ENCODE data around the gene CCDC50. TPM values are rescaled to one million over a fixed set of nuclear protein-coding genes. Genes with fewer than 3 reads are reported as not detected.

The CCDC50 gene
- total RNA-seq, 1 donor from 2014 or later: 55.9 TPM

DNA sequence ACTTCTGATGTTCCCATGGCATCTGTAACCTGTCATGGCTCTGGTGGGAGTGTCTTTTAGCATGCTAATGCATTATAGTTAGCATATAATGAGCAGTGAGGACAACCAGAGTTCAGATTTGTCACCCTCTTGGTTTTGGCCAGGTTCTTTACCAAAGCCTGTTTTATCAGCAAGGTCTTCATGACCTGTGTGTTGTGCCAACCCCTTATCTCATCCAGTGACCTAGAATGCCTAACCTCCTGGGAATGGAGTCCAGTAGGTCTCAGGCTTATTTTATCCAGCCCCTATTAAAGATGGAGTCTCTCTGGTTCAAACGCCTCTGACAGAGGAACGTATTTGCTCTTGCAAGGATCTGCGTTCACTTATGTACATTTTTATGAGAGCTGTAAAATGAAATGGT lies 61.4 kb downstream of the CCDC50 start:
- Mint-ChIP-seq H3K27ac (ENCODE audit: unreplicated experiment) (no peak overlapping the region), H3K4me1 (ENCODE audit: low read depth) (peaks cover 24% of the 10 kb centered on the region), H3K9me3 (ENCODE audit: low read depth) (no peaks in the 10 kb centered on the region), H3K36me3 (ENCODE audit: low read depth) (peaks cover 5% of the 10 kb centered on the region), H3K4me3 (ENCODE audit: unreplicated experiment) (no peak overlapping the region), H3K27me3 (ENCODE audit: low read depth) (no peaks in the 10 kb centered on the region)
- TF ChIP-seq CTCF (IDR thresholded peaks at IDR 0.05): no peak
- DNase-seq (ENCODE audit: low spot score): no peak

DNA sequence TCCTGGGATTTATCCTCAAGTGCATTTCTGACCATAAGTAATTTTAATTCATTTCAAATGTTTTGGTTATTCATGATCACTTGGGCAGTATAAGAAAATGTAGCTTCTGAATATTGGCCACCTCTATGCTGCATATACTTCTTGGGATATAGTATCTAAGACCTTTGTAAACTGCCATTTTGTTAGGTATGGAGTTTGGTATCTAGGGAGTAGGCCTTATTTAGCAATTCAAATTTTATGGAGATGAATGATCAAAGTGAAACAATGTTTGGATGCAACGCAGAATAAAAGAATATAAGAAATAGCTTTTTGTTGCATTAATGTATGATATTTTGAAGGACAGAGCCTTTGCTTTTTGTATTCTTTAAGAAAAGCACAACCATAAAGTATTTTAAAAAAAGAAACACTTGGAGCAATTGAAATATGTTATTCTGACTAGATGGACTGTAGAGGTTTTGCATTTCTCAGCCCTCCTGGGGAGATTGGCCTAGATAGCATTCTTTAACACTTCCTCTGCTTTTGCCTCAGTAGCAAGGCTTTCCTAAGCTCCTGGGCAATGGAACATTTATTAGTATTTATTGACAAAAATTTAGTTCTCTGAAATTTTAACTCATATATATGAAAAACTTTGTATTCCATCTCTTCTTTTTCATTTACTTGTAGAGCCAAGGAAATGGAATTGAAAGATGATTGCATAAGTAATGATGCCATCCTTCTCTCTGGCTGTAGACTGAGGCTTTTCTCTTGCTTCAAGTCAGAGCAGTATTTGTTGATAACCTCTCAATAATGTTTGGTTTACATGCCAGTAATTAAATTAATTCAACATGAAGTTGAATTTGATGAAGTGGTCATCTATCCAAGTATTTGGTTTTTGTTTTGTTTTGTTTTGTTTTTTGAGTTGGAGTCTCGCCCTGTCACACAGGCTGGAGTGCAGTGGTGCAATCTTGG lies 62.9 kb downstream of the CCDC50 start:
- Mint-ChIP-seq H3K27ac (ENCODE audit: unreplicated experiment) (peak overlapping the region; percentile 81), H3K27me3 (ENCODE audit: low read depth) (no peaks in the 10 kb centered on the region), H3K9me3 (ENCODE audit: low read depth) (no peaks in the 10 kb centered on the region), H3K4me3 (ENCODE audit: unreplicated experiment) (no peak overlapping the region), H3K36me3 (ENCODE audit: low read depth) (peaks cover 9% of the 10 kb centered on the region), H3K4me1 (ENCODE audit: low read depth) (peaks cover 24% of the 10 kb centered on the region)
- no peak for TF ChIP-seq CTCF (IDR thresholded peaks at IDR 0.05)
- DNase-seq (ENCODE audit: low spot score): no peak

- TF ChIP-seq CTCF (IDR thresholded peaks at IDR 0.05): peak; percentile 50
- no peak for DNase-seq (ENCODE audit: low spot score)
- Mint-ChIP-seq H3K4me1 (ENCODE audit: low read depth) (peaks cover 29% of the 10 kb centered on the region), H3K27ac (ENCODE audit: unreplicated experiment) (peak overlapping the region; percentile 81), H3K9me3 (ENCODE audit: low read depth) (no peaks in the 10 kb centered on the region), H3K36me3 (ENCODE audit: low read depth) (peaks cover 9% of the 10 kb centered on the region), H3K27me3 (ENCODE audit: low read depth) (no peaks in the 10 kb centered on the region), H3K4me3 (ENCODE audit: unreplicated experiment) (no peak overlapping the region)
Measured at GRCh38 chr3:191393146-191393545, 64.0 kb downstream of the CCDC50 start.

DNA sequence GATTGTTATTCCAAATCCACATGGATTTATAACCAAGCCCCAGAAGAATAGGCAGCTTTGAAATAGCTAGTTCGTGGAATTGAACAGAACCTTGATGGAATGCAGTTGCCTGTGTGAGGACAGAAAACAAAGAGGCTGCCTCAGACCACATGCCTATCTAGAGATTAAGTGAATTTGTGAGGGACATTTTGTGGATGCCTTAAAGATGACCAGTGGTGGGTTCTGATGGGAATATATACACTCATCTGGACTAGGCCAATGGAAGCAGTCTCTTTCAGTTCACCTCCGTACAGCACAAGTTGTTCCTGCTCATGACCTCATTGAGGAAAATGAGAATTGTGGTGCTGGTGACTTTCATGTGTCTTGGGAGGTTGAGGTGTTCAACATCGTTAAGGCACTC lies 68.6 kb downstream of the CCDC50 start:
- Mint-ChIP-seq H3K27me3 (ENCODE audit: low read depth) (no peaks in the 10 kb centered on the region), H3K27ac (ENCODE audit: unreplicated experiment) (no peak overlapping the region), H3K36me3 (ENCODE audit: low read depth) (peaks cover 14% of the 10 kb centered on the region), H3K4me3 (ENCODE audit: unreplicated experiment) (no peak overlapping the region), H3K9me3 (ENCODE audit: low read depth) (no peaks in the 10 kb centered on the region), H3K4me1 (ENCODE audit: low read depth) (peaks cover 12% of the 10 kb centered on the region)
- no peak for DNase-seq (ENCODE audit: low spot score)
- no peak for TF ChIP-seq CTCF (IDR thresholded peaks at IDR 0.05)

GRCh38 chr3:191398607-191399006 lies 69.4 kb downstream of the CCDC50 start:
- DNase-seq (ENCODE audit: low spot score): no peak
- H3K4me1 Mint-ChIP-seq (ENCODE audit: low read depth): peaks cover 4% of the 10 kb centered on the region
- no peak overlapping the region for H3K27ac Mint-ChIP-seq (ENCODE audit: unreplicated experiment)
- peaks cover 14% of the 10 kb centered on the region for H3K36me3 Mint-ChIP-seq (ENCODE audit: low read depth)
- H3K4me3 Mint-ChIP-seq (ENCODE audit: unreplicated experiment): no peak overlapping the region
- peak; percentile 45 for TF ChIP-seq CTCF (IDR thresholded peaks at IDR 0.05)
- no peaks in the 10 kb centered on the region for H3K9me3 Mint-ChIP-seq (ENCODE audit: low read depth)
- H3K27me3 Mint-ChIP-seq (ENCODE audit: low read depth): no peaks in the 10 kb centered on the region

All from chondrocyte (in vitro differentiated cells).